ENCODE data around the gene MEMO1. TPM values are rescaled to one million over a fixed set of nuclear protein-coding genes. Genes with fewer than 3 reads are reported as not detected.
"Not testable (repeated sequence)": the region's sequence is repeated elsewhere in the genome, so short reads cannot be mapped to it uniquely, and the experiment has no call there.

Gene MEMO1
- total and polyA plus RNA-seq, 8 donors, result 10.5 to 20.4 (median 16.3) TPM

DNA sequence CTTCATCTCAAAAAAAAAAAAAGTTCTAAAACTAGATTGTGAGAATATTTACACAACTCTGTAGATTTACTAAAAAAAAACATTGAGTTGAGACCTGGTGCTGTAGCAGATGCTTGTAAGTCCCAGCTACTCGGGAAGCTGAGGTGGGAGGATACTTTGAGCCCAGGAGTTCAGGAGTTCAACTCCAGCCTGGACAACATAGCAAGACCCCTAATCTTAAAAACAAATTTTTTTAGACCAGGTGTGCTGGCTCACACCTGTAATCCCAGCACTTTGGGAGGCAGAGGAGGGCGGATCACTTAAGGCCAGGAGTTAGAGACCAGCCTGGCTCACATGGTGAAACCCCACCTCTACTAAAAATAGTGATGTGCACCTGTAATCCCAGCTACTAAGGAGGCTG, 108.9 kb downstream of the MEMO1 start:
- TF ChIP-seq, protein P1, sequence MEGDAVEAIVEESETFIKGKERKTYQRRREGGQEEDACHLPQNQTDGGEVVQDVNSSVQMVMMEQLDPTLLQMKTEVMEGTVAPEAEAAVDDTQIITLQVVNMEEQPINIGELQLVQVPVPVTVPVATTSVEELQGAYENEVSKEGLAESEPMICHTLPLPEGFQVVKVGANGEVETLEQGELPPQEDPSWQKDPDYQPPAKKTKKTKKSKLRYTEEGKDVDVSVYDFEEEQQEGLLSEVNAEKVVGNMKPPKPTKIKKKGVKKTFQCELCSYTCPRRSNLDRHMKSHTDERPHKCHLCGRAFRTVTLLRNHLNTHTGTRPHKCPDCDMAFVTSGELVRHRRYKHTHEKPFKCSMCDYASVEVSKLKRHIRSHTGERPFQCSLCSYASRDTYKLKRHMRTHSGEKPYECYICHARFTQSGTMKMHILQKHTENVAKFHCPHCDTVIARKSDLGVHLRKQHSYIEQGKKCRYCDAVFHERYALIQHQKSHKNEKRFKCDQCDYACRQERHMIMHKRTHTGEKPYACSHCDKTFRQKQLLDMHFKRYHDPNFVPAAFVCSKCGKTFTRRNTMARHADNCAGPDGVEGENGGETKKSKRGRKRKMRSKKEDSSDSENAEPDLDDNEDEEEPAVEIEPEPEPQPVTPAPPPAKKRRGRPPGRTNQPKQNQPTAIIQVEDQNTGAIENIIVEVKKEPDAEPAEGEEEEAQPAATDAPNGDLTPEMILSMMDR (IDR thresholded peaks at IDR 0.05), result no peak
- Histone ChIP-seq H3K27me3 (no peaks in the 10 kb centered on the region), H3K27ac (no peak overlapping the region), H3K4me1 (no peaks in the 10 kb centered on the region), H3K4me3 (no peak overlapping the region), H3K36me3 (no peaks in the 10 kb centered on the region), H3K9me3 (no peaks in the 10 kb centered on the region)
- intact Hi-C loops (cut with DNase I), result no loop called here
- FAIRE-seq (no peak), ATAC-seq (no peak), DNase-seq (no peak)
- WGBS, 2 donors, result 92 to 95% methylated on average over 2 of the region's 2 CpGs

DNA sequence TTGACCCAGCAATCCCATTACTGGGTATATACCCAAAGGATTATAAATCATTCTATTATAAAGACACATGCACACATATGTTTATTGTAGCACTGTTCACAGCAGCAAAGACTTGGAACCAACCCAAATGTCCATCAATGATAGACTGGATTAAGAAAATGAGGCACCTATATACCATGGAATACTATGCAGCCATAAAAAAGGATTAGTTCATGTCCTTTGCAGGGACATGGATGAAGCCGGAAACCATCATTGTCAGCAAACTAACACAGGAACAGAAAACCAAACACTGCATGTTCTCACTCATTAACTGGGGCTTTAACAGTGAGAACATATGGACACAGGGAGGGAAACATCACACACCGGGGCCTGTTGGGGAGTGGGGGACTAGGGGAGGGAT, 110.7 kb downstream of the MEMO1 start:
- H3K4me3 ChIP-seq; FAIRE-seq; H3K36me3 ChIP-seq; H3K4me1 ChIP-seq; H3K9me3 ChIP-seq; ATAC-seq; H3K27me3 ChIP-seq; DNase-seq; intact Hi-C loops (cut with DNase I); H3K27ac ChIP-seq: not testable (repeated sequence)
- 98% methylated on average over 2 of the region's 2 CpGs for WGBS, 2 donors

DNA sequence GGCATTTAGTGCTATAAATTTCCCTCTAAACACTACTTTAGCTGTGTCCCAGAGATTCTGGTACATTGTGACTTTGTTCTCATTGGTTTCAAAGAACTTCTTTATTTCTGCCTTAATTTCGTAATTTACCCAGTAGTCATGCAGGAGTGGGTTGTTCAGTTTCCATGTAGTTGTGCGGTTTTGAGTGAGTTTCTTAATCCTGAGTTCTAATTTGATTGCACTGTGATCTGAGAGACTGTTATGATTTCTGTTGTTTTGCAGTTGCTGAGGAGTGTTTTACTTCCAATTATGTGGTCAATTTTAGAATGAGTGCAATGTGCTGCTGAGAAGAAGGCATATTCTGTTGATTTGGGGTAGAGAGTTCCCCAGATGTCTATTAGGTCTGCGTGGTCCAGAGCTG, 112.5 kb downstream of the MEMO1 start:
- ATAC-seq; intact Hi-C loops (cut with DNase I); H3K27me3 ChIP-seq; H3K4me3 ChIP-seq; FAIRE-seq; DNase-seq; H3K4me1 ChIP-seq; H3K36me3 ChIP-seq; H3K9me3 ChIP-seq; H3K27ac ChIP-seq: not testable (repeated sequence)
- 91 to 98% methylated on average over 3 of the region's 3 CpGs for WGBS, 2 donors

DNA sequence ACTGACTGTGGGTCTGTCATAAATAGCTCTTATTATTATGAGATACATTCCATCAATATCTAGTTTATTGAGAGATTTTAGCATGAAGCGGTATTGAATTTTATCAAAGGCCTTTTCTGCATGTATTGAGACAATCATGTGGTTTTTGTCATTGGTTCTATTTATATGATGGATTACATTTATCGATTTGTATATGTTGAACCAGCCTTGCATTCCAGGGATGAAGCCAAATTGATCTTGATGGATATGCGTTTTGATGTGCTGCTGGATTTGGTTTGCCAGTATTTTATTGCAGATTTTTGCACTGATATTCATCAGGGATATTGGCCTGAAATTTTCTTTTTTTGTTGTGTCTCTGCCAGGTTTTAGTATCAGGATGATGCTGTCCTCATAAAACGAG, 113.5 kb downstream of the MEMO1 start:
- not testable (repeated sequence) for H3K4me3 ChIP-seq

DNA sequence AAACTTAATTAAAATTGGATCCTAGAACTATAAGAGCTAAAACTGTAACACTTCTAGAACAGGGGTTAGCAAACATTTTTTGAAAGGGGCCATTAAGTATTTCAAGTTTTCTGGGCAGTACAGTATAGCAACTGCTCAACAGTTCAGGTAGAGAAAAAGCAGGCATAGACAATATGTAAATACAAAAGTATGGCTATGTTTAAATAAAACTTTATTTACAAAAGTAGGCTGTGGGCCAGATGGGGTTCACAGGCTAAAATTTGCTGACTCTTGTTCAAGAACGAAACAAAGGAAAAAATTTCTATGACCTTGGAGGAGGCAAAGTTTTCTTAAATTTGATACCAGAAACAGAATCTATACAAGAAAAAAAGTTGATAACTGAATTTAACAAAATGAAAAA, 114.5 kb downstream of the MEMO1 start:
- H3K4me1 ChIP-seq, result no peaks in the 10 kb centered on the region

More for the DNA sequence above, 113.5 kb downstream of the MEMO1 start:
- H3K27me3 ChIP-seq; H3K36me3 ChIP-seq; H3K9me3 ChIP-seq; FAIRE-seq; intact Hi-C loops (cut with DNase I); ATAC-seq; H3K27ac ChIP-seq; H3K4me1 ChIP-seq; DNase-seq: not testable (repeated sequence)
- 96 to 99% methylated on average over 4 of the region's 4 CpGs for WGBS, 2 donors

DNA sequence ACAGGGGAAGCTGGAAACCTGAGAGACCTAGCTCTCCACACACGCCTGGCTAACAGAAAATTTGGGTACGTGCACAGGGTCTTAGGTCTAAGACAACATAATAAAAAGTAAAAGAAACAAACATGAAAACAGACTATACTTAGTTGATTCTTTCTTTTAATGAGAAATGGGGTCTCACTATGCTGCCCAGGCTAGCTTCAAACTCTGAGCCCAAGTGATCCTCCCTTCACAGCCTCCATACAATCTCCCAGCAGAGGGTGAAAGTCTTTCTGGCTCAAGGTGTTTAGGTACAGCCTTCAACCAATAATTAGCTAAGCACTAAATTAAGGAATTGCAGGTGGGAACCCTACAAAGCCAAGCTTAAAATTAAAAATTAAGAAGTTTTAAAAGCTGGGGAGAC, 116.2 kb downstream of the MEMO1 start:
- no peak overlapping the region for H3K4me3 ChIP-seq
- no peaks in the 10 kb centered on the region for H3K27me3 ChIP-seq
- intact Hi-C loops (cut with DNase I), result no loop called here
- TF ChIP-seq, protein P1 (IDR thresholded peaks at IDR 0.05), result no peak
- H3K9me3 ChIP-seq, result no peaks in the 10 kb centered on the region
- H3K27ac ChIP-seq, result no peak overlapping the region
- FAIRE-seq, result no peak
- DNase-seq, result no peak
- no peaks in the 10 kb centered on the region for H3K4me1 ChIP-seq
- no peaks in the 10 kb centered on the region for H3K36me3 ChIP-seq
- WGBS, 2 donors, result 97 to 98% methylated on average over 2 of the region's 2 CpGs
- no peak for ATAC-seq

More for the DNA sequence above, 114.5 kb downstream of the MEMO1 start:
- 94 to 95% methylated on average over 1 of the region's 1 CpG for WGBS, 2 donors
- TF ChIP-seq, protein P1 (IDR thresholded peaks at IDR 0.05), result no peak
- Histone ChIP-seq H3K27me3 (no peaks in the 10 kb centered on the region), H3K36me3 (no peaks in the 10 kb centered on the region), H3K4me3 (no peak overlapping the region), H3K9me3 (no peaks in the 10 kb centered on the region), H3K27ac (no peak overlapping the region)
- DNase-seq (no peak), ATAC-seq (no peak), FAIRE-seq (no peak)
- intact Hi-C loops (cut with DNase I), result no loop called here

DNA sequence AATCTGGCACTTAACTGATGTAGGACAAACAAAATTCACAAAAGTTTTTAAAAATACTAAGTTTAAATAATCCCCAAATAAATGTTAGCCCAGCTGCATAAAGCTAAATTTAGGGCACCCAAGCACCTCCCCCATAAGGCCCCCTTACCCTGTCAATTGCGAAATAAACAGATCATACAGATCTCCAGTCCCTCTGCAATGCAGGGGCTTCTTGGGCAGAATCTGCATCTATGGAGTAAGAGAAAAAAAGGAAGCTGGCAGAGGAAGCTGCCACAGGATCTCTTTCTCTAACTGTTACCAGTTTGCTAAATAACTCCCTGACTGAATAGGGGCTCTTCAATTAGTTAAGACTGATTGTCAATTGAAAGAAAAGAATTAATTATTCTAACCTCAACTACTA, 117.7 kb downstream of the MEMO1 start:
- H3K27me3 ChIP-seq, result no peaks in the 10 kb centered on the region
- ATAC-seq, result no peak
- no peaks in the 10 kb centered on the region for H3K36me3 ChIP-seq
- TF ChIP-seq, protein P1 (IDR thresholded peaks at IDR 0.05), result no peak
- DNase-seq, result no peak
- intact Hi-C loops (cut with DNase I), result no loop called here
- WGBS, 2 donors, result 89 to 92% methylated on average over 1 of the region's 1 CpG
- H3K4me1 ChIP-seq, result no peaks in the 10 kb centered on the region
- no peak overlapping the region for H3K27ac ChIP-seq
- H3K4me3 ChIP-seq, result no peak overlapping the region
- no peak for FAIRE-seq
- no peaks in the 10 kb centered on the region for H3K9me3 ChIP-seq
